Activated CD8-positive, alpha-beta memory T cell treated with anti-CD3 and anti-CD28 coated beads for 48 hours (primary cell): ENCODE results near the gene RPS27.
"Not testable (repeated sequence)": the region's sequence is repeated elsewhere in the genome, so short reads cannot be mapped to it uniquely, and the experiment has no call there.

Source experiments
- DNase-seq, 3 experiments: peaks; one replicate each; pipeline ENCODE4 v3.0.0-alpha.2; 2020; ENCODE audit warnings: low read depth in 2 of 3, low spot score in 2 of 3

Gene RPS27

GRCh38 chr1:153960206-153960605, 30.4 kb upstream of the RPS27 start:
- DNase-seq: no peak

GRCh38 chr1:153961421-153961820, 29.1 kb upstream of the RPS27 start:
- no peak for DNase-seq

- DNase-seq: no peak
Observed at GRCh38 chr1:153962088-153963029, 28.2 kb upstream of the RPS27 start.

- peak; percentile 82 to 94 (median 86) for DNase-seq
Observed at GRCh38 chr1:153963030-153963849, 27.3 kb upstream of the RPS27 start, which contains the start of gene SLC39A1. Gene SLC39A1, minus strand, starts transcription at chr1:153963537. Its CDS starts 822 bp downstream, at chr1:153962715.

GRCh38 chr1:153963850-153964331, 26.7 kb upstream of the RPS27 start:
- no peak for DNase-seq

- peak; percentile 55 to 67 (median 58) for DNase-seq
Observed at GRCh38 chr1:153967107-153967999, 23.2 kb upstream of the RPS27 start, which contains the start of gene CREB3L4. Gene CREB3L4, plus strand, starts transcription at chr1:153967902. Its CDS starts 624 bp downstream, at chr1:153968526.

GRCh38 chr1:153968000-153968363, 22.6 kb upstream of the RPS27 start:
- DNase-seq: no peak

- no peak for DNase-seq
Observed at GRCh38 chr1:153968408-153968807, 22.2 kb upstream of the RPS27 start.

- no peak for DNase-seq
Observed at GRCh38 chr1:153968972-153969371, 21.6 kb upstream of the RPS27 start.

- DNase-seq: no peak
Observed at GRCh38 chr1:153970346-153970745, 20.2 kb upstream of the RPS27 start.

- DNase-seq: no peak
Observed at GRCh38 chr1:153973071-153973470, 17.5 kb upstream of the RPS27 start.

GRCh38 chr1:153973525-153973924, 17.0 kb upstream of the RPS27 start:
- DNase-seq: no peak

- DNase-seq: no peak
Observed at GRCh38 chr1:153976819-153977249, 13.7 kb upstream of the RPS27 start.

- DNase-seq: peak; percentile 60 to 72 (median 64)
Observed at GRCh38 chr1:153977250-153978240, 13.0 kb upstream of the RPS27 start, which contains the start of gene JTB. Gene JTB, minus strand, starts transcription at chr1:153977674. Its CDS starts 422 bp downstream, at chr1:153977252.

GRCh38 chr1:153978274-153978909, 12.2 kb upstream of the RPS27 start:
- no peak for DNase-seq

GRCh38 chr1:153979091-153979490, 11.5 kb upstream of the RPS27 start:
- DNase-seq: not testable (repeated sequence)

- not testable (repeated sequence) for DNase-seq
Observed at GRCh38 chr1:153981735-153982134, 8.8 kb upstream of the RPS27 start.

GRCh38 chr1:153984123-153984894, 6.3 kb upstream of the RPS27 start:
- no peak for DNase-seq
